Activated naive CD4-positive, alpha-beta T cell treated with anti-CD3 and anti-CD28 coated beads, Interleukin-2, amount 50 U/mL, for 16 hours (primary cell): ENCODE results near the gene CCDC27.
"Not testable (repeated sequence)": the region's sequence is repeated elsewhere in the genome, so short reads cannot be mapped to it uniquely, and the experiment has no call there.

ENCODE experiments used
- DNase-seq: peaks from one replicate; pipeline ENCODE4 v3.0.0-alpha.2; 2020

Gene CCDC27

DNA sequence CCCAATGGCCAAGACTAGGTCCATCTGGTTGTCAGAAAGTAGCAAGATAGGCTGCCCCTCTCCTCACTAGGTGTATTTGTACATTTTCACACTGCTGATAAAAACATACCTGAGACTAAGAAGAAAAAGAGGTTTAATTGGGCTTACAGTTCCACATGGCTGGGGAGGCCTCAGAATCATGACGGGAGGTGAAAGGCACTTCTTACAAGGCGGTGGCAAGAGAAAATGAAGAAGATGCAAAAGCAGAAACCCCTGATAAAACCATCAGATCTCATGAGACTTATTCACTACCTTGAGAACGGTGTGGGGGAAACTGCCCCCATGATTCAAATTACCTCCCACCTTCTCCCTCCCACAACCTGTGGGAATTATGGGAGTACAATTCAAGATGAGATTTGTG lies 48.5 kb downstream of the CCDC27 start:
- DNase-seq, result not testable (repeated sequence)

DNA sequence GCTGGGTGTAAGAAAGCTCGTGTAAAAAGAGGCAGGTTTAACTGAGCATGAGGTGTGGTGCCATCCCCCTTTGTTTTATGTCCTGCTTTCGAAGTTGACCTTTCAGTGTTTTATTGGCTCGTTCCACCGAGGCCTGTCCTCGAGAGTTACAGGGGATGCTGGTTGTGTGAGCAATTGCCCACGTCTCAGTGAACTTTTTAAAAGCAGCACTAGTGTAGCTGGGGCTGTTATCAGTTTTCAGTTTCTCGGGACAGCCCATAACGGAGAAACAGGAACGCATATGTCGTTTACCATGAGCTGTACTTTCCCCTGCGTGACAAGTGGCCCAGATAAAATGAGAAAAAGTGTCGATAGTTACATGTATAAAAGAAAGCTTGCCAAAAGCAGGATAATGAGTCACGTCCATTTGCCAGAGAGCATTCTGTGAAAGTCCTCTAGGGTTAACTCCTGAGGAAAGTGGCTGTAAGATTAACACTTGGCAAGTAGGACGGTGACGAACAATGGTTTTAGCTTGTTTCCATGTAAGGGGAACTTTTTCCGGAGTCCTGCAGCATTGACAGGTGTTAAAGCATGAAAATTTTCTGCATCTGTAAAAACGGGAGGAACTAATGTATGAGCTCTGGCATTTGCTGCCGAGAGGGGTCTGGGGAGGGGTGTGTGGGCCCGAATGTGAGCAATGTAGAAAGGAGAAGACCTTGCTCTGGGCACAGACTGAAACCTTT lies 51.8 kb downstream of the CCDC27 start:
- no peak for DNase-seq

DNA sequence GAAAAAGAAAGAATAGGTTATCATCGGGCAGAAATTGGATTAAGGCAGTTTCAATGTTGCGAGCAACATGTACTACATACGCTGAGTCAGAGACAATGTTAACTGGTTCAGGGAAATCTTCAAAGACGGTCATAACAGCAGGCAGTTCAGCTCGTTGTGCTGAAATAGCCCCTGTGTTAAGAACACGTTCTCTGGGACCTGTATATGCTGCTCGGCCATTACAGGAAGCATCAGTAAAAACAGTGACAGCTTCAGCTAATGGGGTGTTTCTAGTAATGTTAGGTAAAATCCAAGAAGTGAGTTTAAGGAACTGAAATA lies 52.3 kb downstream of the CCDC27 start:
- not testable (repeated sequence) for DNase-seq

DNA sequence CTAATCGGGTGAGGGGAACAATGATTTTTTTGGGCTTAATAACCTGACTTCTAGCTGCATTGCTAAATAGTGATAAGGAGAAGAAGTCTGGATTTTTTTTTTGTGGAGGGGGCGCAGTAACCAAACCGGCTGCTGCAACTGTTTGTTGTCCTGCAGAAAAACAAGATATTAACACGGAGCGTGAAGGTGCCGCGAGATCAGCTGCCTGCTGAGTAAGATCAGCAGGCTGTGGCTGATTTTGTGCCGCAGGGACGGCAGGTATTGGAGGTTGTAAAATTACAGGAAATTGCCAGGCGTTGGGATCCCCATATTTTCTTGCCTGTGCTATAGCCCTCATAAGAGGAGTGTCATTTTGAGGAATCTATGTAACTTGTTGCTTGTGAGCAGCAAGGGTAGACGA lies 52.8 kb downstream of the CCDC27 start:
- DNase-seq, result no peak

DNA sequence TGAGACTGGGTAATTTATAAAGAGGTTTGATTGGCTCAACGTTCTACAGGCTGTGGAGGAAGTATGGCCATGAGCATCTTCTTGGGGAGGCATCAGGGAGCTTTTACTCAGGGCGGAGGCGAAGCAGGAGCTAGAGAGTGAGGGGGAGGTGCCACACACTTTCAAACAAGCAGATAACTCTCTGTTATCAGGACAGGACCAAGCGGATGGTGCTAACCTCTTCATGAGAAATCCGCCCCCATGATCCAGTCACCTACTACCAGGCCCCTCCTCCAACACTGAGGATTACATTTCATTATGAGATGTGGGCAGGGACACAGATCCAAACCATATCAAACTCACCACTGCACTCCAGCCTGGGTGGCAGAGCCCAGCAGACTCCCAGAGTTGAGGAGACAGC lies 55.5 kb downstream of the CCDC27 start:
- DNase-seq, result no peak

DNA sequence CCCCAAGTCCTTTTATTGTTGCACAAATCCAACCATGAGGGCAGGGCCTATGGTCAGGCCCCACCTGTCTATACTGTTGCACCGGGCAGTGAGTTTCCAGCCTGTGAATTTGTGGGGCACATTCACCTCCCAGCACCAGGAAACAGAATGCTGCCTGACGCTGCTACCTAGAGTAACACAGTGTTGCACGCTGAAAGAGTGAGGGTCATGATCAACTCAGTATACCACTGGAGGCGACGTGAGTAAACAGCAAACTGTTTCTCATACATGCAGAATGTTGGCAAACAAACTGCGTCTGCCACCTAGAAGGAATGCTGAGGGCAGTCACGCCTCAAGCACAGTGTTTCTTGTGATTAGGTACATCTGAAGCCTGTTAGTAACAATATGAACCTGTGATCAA lies 57.4 kb downstream of the CCDC27 start:
- DNase-seq, result no peak

DNA sequence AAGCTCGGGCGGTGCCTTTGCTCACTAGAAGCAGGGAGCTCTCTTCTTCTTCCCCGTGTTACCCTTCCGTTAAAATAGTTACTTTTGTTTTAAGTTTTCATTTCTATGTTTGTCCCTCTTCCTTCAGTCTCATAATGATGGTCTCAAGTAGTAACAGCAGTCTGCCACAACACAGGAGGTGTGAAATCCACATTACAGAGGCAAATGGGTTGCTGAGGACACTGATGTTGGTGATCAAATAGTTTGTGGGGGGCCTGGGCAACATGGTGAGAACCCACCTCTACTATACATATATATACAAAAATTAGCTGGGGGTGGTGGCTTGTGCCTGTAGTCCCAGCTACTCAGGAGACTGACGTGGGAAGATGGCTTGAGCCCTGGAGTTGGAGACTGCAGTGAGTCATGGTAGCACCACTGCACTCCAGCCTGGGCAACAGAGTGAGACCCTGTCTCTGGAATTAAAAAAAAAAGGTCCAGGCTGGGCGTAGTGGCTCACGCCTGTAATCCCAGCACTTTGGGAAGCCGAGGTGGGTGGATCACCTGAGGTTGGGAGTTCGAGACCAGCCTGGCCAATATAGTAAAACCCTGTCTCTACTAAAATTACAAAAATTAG lies 58.0 kb downstream of the CCDC27 start:
- not testable (repeated sequence) for DNase-seq

DNA sequence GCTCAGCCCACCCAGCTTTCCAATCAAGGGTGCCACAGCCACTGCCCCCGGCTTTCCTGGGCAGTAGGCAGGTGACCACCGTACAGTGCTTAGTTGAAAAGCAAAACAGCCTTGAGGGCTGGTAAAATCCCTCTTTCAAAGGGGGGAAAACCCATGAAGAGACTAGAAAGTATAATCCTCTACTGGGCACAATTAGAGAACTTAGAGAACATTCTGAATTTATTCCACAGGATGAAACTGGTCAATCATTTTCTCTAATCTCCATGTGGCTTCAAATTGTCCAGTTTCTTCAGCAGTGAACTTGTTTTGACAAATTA lies 59.3 kb downstream of the CCDC27 start:
- no peak for DNase-seq

DNA sequence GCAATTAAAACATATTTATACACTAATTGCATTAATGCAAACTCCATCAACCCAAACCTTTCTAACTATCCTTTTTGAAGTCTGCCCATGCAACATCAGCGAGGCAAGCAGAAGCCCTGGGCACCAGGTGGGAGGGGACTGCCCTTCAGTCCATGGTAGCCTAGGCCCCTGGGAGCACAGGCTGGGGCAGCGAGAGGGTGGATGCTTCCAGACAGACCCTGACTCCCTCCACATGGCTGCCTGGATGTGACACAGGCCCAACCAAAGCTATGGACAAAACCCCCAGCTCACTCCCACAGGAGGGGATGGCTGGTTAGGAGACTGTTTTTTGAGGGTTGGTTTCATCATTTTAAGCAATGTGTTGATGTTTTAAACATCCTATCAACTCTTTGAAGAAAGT lies 61.8 kb downstream of the CCDC27 start:
- DNase-seq, result no peak

DNA sequence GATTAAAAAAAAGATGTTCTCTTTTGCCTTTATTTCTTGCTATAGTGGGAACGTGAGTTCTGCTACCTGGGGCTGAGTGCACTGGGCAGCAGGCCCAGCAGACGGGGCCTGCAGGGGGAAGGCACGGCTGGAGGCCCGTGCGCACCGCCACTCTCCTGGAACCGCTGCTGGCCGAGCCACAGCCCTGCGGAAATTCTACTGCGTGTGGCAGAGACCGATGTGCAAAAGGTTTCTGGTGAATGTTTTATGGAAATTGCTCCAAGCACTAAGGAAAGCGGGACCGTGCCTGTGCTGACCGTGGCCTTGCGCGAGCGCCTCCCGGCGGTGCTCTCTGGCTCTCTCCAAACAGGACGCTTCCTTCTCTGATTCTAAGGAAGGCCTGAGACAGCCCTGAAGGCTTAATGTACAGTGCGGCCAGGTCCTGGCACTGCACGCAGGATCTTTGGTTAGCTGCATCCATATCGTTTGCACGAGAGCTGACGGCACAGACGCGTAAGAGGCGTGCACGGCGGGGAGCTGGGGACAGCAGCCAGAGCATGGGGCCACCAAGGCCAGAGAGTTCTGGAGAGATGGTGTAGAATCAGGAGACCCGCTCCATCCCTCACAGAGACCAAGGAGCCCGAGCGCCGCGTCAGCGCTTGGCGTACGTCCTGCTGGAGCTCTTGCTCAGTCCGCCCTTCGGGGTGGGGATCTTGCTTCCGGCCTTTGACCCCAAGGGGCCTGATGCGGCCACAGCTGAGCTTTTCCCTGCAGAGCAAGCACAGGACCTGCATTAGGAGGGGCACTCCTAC lies 62.7 kb downstream of the CCDC27 start:
- no peak for DNase-seq

DNA sequence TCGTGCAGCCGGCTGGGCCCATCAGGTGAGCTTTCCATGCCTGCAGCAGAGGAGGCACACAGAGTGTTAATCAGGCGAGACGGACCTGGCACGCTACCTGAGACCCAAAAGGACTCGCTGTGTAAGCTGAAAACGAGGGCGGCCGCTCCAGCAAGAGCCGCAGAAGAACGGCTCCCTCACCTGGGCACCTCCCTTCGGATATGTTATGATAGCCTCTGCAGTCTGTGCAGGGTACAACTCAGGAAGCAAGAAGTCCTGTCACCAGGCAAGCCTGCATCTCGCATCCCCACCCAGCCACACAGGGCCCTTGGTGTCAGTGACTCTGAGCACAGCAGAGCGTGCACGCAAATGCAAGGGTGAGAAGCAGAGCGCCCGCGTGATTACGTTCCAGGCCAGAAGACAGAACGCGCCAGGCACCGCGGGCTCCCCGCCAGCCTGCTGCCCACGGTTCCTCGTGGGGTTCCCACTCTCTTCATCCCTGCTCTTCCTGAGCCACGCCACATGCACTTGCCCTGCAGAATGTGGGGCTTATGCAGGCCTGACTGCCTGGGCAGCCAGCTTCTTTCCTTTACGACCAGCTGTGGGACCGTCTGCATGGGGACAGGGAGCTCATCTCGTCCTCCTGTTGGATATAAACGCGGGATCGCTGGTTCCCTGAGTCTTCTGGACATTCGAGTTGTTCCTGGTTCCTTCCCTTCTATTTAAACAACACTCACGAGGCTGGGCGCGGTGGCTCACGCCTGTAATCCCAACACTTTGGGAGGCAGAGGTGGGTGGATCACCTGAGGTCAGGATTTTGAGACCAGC lies 64.3 kb downstream of the CCDC27 start:
- no peak for DNase-seq

DNA sequence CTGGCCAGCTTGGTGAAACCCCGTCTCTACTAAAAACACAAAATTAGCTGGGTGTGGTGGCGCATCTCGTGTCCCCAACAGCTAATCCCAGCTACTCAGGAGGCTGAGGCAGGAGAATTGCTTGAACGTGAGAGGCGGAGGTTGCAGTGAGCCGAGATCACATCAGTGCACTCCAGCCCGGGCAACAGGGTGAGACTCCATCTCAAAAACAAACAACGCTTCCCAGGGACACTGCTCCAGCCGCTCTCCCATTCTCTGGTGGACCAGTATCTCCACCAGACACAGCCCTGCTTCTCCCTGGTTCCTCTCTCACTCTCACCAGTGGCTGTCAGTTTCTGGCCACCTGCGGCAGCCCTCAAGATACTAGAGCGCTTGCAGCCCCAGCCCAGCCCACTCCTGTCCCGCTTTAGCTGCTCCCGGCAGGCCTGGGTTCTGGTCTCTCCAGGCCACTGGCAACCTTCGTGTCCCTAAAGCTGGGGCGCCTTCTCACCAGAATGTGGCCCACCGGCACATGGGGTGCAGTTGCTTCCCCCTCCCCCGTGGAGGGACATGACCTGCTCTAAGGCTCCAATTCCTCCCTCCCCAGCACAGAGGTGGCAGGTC lies 65.0 kb downstream of the CCDC27 start:
- no peak for DNase-seq

DNA sequence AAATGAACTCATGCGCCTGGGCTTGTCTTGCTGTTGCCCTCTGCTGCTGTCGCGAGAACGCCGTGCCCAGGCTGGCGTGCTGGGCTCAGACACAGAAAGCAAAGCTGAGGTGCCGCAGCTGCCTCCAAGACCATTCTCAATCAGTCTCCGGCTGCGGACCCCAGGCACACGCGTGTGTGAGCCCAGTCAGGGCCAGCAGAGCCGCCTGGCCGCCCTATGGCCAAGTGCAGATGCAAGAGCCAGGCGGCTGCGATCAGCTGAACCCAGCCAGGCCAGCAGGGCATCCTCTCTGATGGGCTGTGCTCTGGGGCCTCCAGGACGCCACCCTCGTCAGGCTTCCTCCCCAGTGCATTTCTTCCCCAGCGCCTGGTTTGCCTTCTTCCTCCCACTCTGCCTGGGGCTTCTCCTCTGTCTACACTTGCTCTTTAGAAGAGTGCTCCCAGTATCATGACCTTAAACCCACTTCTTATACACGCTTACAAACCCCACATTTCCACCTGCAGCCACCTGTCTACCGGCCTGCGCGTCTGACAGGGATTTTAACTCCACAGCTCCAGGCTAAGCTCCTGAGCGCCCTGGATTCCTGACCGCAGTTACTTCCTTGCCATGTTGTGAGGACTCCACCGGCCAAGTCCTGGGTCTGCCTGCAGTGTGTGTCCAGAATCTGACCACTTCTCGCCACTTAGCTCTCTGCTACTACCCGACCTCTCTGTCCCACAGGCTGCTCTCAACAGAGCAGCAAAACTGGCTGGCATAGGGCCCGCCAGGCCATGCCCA lies 65.8 kb downstream of the CCDC27 start:
- DNase-seq, result no peak

DNA sequence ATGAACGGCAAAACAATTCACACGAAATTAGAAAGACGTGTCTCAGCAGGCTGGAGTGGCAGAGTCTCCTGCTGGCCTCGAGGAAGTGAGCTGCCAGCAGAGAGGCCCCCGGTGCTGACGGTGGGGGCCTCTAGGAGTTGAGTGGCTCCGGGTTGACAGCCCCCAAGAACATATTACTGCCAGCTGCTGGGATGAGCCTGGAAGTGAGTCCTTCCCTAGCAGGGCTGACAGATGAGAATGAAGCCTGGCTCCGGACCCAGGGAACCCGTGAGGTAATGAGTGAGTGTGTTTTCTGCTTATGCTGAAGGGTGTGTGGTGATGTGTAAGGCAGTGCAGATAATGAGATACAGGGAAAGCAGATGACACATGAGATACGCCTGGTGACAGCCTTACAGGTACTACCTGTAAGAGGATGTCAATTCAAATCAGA lies 67.5 kb downstream of the CCDC27 start:
- DNase-seq, result no peak

DNA sequence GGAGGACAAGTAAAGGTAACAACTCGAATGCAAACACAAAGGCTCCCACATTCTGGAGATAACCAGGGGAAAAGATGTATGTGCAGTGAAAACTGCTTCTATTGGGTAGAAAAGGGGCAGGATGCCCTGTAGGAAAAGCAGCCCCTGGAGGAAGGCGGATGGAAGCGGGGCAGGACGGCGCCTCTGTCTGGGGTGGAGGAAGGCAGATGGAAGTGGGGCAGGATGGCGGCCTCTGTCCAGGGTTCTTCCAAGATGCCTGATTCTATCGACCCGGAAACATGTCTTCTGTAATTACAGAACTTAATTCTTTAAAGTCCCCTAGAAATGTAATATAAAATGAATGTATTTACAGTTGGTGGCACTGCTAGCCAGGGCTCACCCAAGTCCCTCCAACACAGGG lies 68.1 kb downstream of the CCDC27 start:
- DNase-seq, result no peak

DNA sequence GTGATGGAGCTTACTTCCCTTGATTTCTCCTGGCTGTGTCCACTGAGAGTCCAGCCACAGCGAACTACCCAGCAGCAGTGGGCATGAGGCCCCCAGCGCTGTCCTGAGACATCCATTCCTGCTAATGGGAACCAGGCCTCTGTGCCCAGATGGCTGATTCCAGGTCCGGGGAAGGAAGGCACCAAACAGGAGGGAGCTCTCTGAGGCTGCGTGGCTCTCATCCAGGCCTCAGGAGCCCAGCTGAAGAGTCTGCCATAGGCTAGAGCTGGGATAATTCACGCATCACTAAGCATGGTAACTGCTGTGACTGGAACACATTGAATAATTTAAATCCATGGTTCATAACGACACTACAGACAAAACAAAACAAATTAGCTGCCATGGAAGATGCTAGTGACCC lies 68.8 kb downstream of the CCDC27 start:
- no peak for DNase-seq
